SW480 (cell line): Measurements from ENCODE around the gene SMG9.

Experiments used
- DNase-seq: peaks from one replicate; pipeline ENCODE4 v3.0.0-alpha.2; 2016; ENCODE audit warnings: low spot score

The SMG9 gene

GRCh38 chr19:43752287-43752875 is 2.4 kb downstream of the SMG9 start:
- DNase-seq: no peak

- no peak for DNase-seq
Measured at GRCh38 chr19:43751466-43752220, 3.1 kb downstream of the SMG9 start.

GRCh38 chr19:43749898-43750297 is 4.9 kb downstream of the SMG9 start:
- no peak for DNase-seq

- no peak for DNase-seq
Measured at GRCh38 chr19:43749152-43749551, 5.6 kb downstream of the SMG9 start.

GRCh38 chr19:43748685-43749084 is 6.1 kb downstream of the SMG9 start:
- no peak for DNase-seq

GRCh38 chr19:43748205-43748594 is 6.6 kb downstream of the SMG9 start:
- no peak for DNase-seq

GRCh38 chr19:43747557-43748204 is 7.1 kb downstream of the SMG9 start:
- no peak for DNase-seq

- no peak for DNase-seq
Measured at GRCh38 chr19:43743059-43743458, 11.7 kb downstream of the SMG9 start.

- DNase-seq: no peak
Measured at GRCh38 chr19:43741075-43741825, 13.5 kb downstream of the SMG9 start.

GRCh38 chr19:43739439-43740235 is 15.1 kb downstream of the SMG9 start:
- peak; percentile 92 for DNase-seq

- peak; percentile 61 for DNase-seq
Measured at GRCh38 chr19:43738780-43739211, 16.0 kb downstream of the SMG9 start.

- no peak for DNase-seq
Measured at GRCh38 chr19:43735957-43736356, 18.8 kb downstream of the SMG9 start.

- DNase-seq: no peak
Measured at GRCh38 chr19:43735013-43735412, 19.7 kb downstream of the SMG9 start.

GRCh38 chr19:43731846-43732245 is 22.9 kb downstream of the SMG9 start:
- DNase-seq: no peak

- DNase-seq: no peak
Measured at GRCh38 chr19:43731346-43731745, 23.4 kb downstream of the SMG9 start.

GRCh38 chr19:43729919-43730318 is 24.8 kb downstream of the SMG9 start:
- DNase-seq: no peak

GRCh38 chr19:43727593-43727853 is 27.2 kb downstream of the SMG9 start:
- no peak for DNase-seq

- no peak for DNase-seq
Measured at GRCh38 chr19:43726736-43727592, 27.8 kb downstream of the SMG9 start.

GRCh38 chr19:43725468-43725867 is 29.3 kb downstream of the SMG9 start:
- DNase-seq: no peak

GRCh38 chr19:43724896-43725295 is 29.9 kb downstream of the SMG9 start:
- no peak for DNase-seq

GRCh38 chr19:43723588-43723987 is 31.2 kb downstream of the SMG9 start:
- DNase-seq: no peak
